Ishikawa (cell line): Measurements from ENCODE around the gene MSH2.

Experiments used
- CEBPB ChIP-seq: IDR thresholded peaks from 2 replicates; pipeline ENCODE4 v1.6.1; 2012
- CREB1 ChIP-seq: IDR thresholded peaks from 2 replicates; pipeline ENCODE4 v1.6.1; 2012; ENCODE audit warnings: low read depth
- EGR1 ChIP-seq: IDR thresholded peaks from 2 replicates; pipeline ENCODE4 v1.6.1; 2012
- EP300 ChIP-seq: IDR thresholded peaks from 2 replicates; pipeline ENCODE4 v1.6.1; 2012; ENCODE audit warnings: borderline replicate concordance
- FOXM1 ChIP-seq: IDR thresholded peaks from 2 replicates; pipeline ENCODE4 v1.6.1; 2012; ENCODE audit warnings: low read depth, borderline replicate concordance
- MAX ChIP-seq: IDR thresholded peaks from 2 replicates; pipeline ENCODE4 v1.6.1; 2012
- NFIC ChIP-seq: IDR thresholded peaks from 2 replicates; pipeline ENCODE4 v1.6.1; 2012
- RAD21 ChIP-seq: IDR thresholded peaks from 2 replicates; pipeline ENCODE4 v1.6.1; 2012; ENCODE audit warnings: low read depth
- TAF1 ChIP-seq: IDR thresholded peaks from 2 replicates; pipeline ENCODE4 v1.6.1; 2012; ENCODE audit warnings: low read depth, mild to moderate bottlenecking
- TCF12 ChIP-seq: IDR thresholded peaks from 2 replicates; pipeline ENCODE4 v1.6.1; 2012; ENCODE audit warnings: low read depth
- TEAD4 ChIP-seq: IDR thresholded peaks from 2 replicates; pipeline ENCODE4 v1.6.1; 2012
- USF1 ChIP-seq: IDR thresholded peaks from 2 replicates; pipeline ENCODE4 v1.6.1; 2012
- YY1 ChIP-seq: IDR thresholded peaks from 2 replicates; pipeline ENCODE4 v1.6.1; 2012; ENCODE audit warnings: low read depth
- ZBTB7A ChIP-seq: IDR thresholded peaks from 2 replicates; pipeline ENCODE4 v1.6.1; 2012; ENCODE audit warnings: low read depth
- TF ChIP-seq, protein P1 (sequence below): IDR thresholded peaks from 2 replicates; pipeline ENCODE4 v1.6.1; 2012; ENCODE audit warnings: low read depth, mild to moderate bottlenecking

The MSH2 gene

DNA sequence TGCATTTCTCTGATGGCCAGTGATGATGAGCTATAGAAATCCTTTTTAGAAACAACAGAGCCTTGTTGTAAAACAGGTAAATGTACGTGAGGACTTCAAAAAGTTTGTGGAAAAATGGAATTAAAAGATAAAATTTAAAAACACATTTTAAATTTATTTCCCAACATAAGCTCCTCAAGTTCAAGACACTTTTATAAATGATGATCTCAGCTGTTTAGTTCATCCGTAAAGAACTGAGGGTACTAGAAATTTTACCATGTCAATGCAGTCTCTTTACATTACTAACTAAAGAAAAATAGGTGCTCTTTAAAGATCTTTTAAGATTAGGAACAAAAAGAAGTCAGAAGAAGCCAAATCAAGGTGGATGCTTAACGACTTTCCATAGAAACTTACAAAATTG lies 52.5 kb downstream of the MSH2 start:
- TF ChIP-seq TCF12, result no peak
- no peak for TF ChIP-seq RAD21
- no peak for TF ChIP-seq CEBPB
- TF ChIP-seq TAF1, result no peak
- TF ChIP-seq USF1, result no peak
- TF ChIP-seq MAX, result no peak
- TF ChIP-seq NFIC, result no peak
- no peak for TF ChIP-seq EP300
- TF ChIP-seq ZBTB7A, result no peak
- TF ChIP-seq, protein P1, sequence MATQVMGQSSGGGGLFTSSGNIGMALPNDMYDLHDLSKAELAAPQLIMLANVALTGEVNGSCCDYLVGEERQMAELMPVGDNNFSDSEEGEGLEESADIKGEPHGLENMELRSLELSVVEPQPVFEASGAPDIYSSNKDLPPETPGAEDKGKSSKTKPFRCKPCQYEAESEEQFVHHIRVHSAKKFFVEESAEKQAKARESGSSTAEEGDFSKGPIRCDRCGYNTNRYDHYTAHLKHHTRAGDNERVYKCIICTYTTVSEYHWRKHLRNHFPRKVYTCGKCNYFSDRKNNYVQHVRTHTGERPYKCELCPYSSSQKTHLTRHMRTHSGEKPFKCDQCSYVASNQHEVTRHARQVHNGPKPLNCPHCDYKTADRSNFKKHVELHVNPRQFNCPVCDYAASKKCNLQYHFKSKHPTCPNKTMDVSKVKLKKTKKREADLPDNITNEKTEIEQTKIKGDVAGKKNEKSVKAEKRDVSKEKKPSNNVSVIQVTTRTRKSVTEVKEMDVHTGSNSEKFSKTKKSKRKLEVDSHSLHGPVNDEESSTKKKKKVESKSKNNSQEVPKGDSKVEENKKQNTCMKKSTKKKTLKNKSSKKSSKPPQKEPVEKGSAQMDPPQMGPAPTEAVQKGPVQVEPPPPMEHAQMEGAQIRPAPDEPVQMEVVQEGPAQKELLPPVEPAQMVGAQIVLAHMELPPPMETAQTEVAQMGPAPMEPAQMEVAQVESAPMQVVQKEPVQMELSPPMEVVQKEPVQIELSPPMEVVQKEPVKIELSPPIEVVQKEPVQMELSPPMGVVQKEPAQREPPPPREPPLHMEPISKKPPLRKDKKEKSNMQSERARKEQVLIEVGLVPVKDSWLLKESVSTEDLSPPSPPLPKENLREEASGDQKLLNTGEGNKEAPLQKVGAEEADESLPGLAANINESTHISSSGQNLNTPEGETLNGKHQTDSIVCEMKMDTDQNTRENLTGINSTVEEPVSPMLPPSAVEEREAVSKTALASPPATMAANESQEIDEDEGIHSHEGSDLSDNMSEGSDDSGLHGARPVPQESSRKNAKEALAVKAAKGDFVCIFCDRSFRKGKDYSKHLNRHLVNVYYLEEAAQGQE, result no peak
- TF ChIP-seq FOXM1, result no peak
- no peak for TF ChIP-seq CREB1
- no peak for TF ChIP-seq YY1
- no peak for TF ChIP-seq EGR1
- TF ChIP-seq TEAD4, result no peak

DNA sequence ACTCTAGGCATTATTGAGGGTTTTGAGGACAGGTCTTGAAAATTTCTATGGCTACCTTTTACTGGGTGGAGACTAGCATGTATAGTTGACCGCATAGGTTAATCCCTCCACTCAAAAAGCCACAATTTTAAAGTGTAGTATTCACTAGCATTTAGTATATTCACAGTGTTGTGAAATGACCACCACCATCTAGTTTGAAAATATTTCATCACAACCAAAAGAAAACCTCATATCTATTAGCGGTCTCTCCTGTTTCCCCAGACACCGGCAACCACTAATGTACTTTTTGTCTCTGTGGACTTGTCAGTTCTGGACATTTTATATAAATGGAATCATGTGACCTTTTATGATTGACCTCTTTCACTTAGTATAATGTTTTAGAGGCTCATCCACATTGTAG lies 53.9 kb downstream of the MSH2 start:
- no peak for TF ChIP-seq TEAD4
- TF ChIP-seq RAD21, result no peak
- TF ChIP-seq CREB1, result no peak
- TF ChIP-seq, protein P1, result no peak
- TF ChIP-seq TAF1, result no peak
- TF ChIP-seq NFIC, result no peak
- TF ChIP-seq TCF12, result no peak
- no peak for TF ChIP-seq EP300
- no peak for TF ChIP-seq ZBTB7A
- TF ChIP-seq FOXM1, result no peak
- TF ChIP-seq MAX, result no peak
- no peak for TF ChIP-seq USF1
- no peak for TF ChIP-seq CEBPB
- TF ChIP-seq EGR1, result no peak
- TF ChIP-seq YY1, result no peak

GRCh38 chr2:47457268-47457667 lies 54.3 kb downstream of the MSH2 start:
- no peak for TF ChIP-seq USF1
- no peak for TF ChIP-seq EP300
- no peak for TF ChIP-seq FOXM1
- TF ChIP-seq NFIC, result no peak
- TF ChIP-seq MAX, result no peak
- no peak for TF ChIP-seq YY1
- TF ChIP-seq TEAD4, result no peak
- TF ChIP-seq CEBPB, result no peak
- no peak for TF ChIP-seq ZBTB7A

DNA sequence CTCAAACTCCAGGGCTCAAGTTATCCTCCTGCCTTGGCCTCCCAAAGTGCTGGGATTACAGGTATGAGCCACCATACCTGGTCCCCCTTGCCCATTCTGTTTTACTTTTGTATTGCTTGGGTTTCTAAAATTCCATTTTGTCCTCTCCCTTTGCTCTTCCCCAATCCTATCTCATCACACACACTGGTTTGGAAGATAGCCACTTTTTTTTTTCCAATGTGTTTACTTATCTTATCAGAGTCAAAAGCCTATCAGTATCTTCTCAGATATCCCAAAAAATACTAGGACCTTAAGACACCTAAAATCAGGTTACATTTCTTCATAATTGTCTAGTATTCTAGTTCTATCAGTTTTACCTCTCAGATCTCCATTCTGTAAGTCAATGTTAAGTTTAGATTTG lies 56.1 kb downstream of the MSH2 start:
- TF ChIP-seq EP300 (no peak), NFIC (no peak), EGR1 (no peak), TCF12 (no peak), TEAD4 (no peak), YY1 (no peak), FOXM1 (no peak), USF1 (no peak), TAF1 (no peak), CREB1 (no peak), MAX (no peak), ZBTB7A (no peak), CEBPB (no peak), RAD21 (no peak)
- TF ChIP-seq, protein P1, result no peak
